Left kidney (tissue), 8 donors: Measurements from ENCODE around the gene NEDD4. TPM values are rescaled to one million over a fixed set of nuclear protein-coding genes. Genes with fewer than 3 reads are reported as not detected.
"Not testable (repeated sequence)": the region's sequence is repeated elsewhere in the genome, so short reads cannot be mapped to it uniquely, and the experiment has no call there.

Source experiments
- DNase-seq: peaks from one replicate; pipeline ENCODE4 v3.0.0-alpha.2; 2013
- long read RNA-seq, 8 donors: transcript quantifications; one replicate each; lab custom pipeline, GENCODE V29; 2026
- polyA plus RNA-seq: library from polyadenylated mRNA; unstranded; fragments of 120-200 nt; gene quantifications from one replicate; pipeline ENCODE4 v1.2.1, GENCODE V29; 2013; ENCODE audit not compliant: insufficient read length

NEDD4 gene
- polyA plus RNA-seq, result 20.2 TPM
- long read RNA-seq, donor 1, full-length matches to known transcripts, result 3 of 3 reads
- long read RNA-seq, donor 1, partial matches to known transcripts, result 0 of 3 reads
- long read RNA-seq, donor 1, other reads (novel, unspliced or antisense), result 0 of 3 reads
- long read RNA-seq, donor 2, full-length matches to known transcripts, result 1 of 1 reads
- long read RNA-seq, donor 2, partial matches to known transcripts, result 0 of 1 reads
- long read RNA-seq, donor 2, other reads (novel, unspliced or antisense), result 0 of 1 reads
- long read RNA-seq, donor 3, result 0 reads
- long read RNA-seq, donor 4, result 0 reads
- long read RNA-seq, donor 5, full-length matches to known transcripts, result 1 of 8 reads
- long read RNA-seq, donor 5, partial matches to known transcripts, result 7 of 8 reads
- long read RNA-seq, donor 5, other reads (novel, unspliced or antisense), result 0 of 8 reads
- long read RNA-seq, donor 6, result 0 reads
- long read RNA-seq, donor 7, result 0 reads
- long read RNA-seq, donor 8, result 0 reads

DNA sequence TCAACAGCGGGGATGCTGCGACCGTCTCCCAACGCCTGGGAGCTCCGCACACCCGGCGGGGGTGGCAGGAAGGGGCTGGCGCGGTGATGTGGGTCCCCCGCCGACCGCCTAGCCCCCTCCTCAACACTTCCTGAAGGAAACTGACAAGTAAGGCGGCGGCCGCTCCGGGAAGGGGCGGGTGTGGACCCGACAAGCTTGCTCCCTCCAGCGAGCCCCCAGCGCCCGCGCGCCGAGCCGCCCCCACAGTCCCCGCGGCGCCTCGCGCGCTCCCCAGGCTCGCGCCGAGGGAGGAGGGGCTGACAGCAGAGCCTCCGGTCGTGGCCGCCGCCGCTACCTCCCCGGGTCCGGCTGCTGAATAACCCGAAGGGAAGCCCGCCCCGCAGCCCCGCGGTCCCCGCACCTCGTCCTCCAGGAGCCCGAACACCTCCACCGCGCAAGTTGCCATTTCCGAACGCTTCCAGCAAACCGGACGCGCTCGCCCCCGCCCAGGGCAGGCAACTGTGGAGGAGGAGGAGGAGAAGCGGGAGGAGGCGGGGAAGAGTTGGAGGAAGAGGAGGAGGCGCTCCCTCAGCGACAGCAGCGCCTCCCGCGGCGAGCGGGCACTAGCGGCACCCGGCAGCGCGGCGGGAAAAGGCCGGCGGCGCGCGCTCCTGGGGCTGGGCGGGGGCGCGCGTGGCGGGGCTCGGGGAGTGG, at the start of gene NEDD4:
Gene NEDD4, minus strand, starts transcription at position 502 of the 693 bp plus-strand sequence. Its CDS starts 57 bp downstream, at position 445.
- DNase-seq, result peak; percentile 88

DNA sequence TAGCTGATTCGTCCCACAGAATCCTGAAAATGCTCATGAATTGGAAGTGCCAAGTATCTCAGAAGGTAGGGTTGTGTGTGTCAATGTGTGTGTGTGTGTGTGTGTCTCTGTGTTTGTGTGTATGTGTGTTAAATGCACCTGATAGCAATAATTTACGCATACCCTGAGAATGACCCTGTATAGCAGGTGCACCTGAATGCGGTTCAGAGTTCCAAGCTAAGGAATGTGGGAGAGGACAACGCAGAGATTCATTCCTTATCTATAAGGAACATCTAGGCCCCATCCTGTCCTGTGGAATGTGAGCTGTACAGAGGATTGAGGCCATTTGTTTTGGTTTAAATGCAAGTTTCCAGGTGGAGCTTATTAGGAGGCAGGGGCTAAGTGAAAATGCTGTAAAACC, 49.1 kb upstream of the NEDD4 start:
- DNase-seq, result no peak

- DNase-seq, result no peak
Observed at GRCh38 chr15:56042031-56042430, 48.6 kb upstream of the NEDD4 start.

- DNase-seq, result peak; percentile 25
Observed at GRCh38 chr15:56040081-56041035, 46.9 kb upstream of the NEDD4 start.

GRCh38 chr15:56038707-56039106, 45.3 kb upstream of the NEDD4 start:
- no peak for DNase-seq

DNA sequence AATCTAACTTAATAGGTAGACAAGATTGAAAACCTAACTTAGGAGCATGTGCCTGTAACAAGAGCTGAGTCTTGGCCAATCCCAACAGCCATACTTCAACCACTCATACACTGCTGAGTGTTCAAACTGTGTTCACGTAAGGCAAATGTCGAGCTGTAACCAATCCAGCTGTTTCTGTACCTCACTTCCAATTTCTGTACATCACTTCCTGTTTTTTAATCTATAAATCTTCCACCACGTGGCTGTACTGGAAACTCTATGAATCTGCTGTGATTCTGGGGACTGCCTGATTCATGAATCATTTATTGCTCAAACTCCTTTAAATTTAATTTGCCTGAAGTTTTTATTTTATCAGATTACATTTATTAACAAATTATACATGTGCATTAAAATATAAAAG, 44.6 kb upstream of the NEDD4 start:
- DNase-seq, result no peak

DNA sequence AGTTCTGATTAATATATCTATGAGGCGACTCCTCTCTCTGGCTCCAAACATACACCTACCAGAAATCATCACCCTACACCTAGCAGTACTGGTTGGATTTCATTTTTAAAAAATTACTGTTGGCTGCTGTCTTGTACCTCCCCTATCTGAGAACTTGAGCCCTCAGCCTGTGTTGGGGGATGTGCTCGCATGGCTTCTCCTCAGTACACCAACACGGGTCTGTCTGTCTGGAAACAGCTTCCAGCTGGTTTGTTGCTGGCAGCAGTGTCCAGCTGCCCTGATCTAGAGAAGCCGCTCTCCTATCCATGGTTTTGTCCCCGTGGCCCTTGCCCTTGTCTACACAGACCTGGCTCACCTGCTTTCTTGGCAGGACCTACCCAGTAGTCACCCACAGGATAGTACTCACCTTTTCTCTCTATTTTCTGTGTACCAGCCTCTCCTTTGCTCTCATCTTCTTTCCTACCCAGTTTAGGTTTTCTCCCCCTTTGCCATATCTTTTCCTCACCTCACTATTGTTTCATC, 43.2 kb upstream of the NEDD4 start:
- DNase-seq, result peak; percentile 13

DNA sequence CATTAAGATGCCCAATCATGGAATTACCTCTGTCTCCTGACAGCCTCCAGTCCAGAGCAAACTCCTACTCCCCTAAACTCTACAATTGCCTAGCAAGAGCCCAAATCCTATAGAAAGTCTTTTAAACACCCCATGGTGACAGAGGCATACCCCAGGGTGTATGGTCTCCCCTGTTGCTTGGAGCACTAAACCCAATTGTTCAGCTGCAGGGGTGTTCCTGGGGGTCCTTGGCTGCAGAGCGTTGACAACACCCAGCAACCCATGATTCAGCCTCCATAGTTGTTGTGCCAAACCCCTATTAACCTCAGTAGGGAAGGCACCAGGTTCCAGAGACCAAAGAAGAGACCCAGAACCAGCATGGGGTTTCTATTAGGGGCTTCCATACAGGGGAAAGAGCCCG, 41.8 kb upstream of the NEDD4 start:
- DNase-seq, result no peak

- DNase-seq, result no peak
Observed at GRCh38 chr15:56034514-56034913, 41.1 kb upstream of the NEDD4 start.

DNA sequence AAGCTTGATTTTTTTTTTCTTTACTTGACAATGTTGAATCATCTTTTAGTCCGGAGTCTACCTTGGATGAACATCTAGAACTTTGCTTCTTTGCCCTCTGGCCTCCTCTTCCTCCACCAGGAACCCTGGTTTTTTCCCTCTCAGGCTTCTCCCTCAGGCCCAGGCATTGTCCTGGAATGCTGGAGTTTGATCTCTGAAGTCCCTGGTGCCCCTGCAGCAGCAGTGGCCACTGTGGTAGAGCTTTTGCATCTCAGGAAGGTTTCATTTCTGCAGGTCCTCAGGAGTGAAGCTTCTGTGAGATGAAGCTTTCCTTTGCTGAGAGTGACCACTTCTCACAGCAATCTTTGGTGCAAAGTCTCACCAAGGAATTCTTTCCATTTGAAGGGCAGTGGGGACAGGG, 39.0 kb upstream of the NEDD4 start:
- DNase-seq, result no peak

GRCh38 chr15:56031836-56032235, 38.4 kb upstream of the NEDD4 start:
- no peak for DNase-seq

DNA sequence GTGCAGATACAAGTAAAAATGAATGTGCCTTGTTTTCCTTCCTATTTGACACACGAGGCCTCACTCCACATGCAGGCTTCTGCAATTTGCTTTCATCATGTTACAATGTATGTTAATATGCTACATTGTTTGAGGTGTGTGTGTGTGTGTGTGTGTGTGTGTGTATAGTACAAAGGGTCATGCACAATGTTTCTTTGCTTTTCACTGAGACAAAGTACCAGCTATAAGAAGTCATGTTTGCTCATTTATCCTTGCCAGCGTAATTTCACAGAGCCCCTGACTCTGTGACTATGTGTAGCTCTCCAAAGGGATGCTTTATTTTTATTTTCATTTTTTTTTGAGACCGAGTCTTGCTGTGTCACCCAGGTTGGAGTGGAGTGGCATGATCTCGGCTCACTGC, 38.0 kb upstream of the NEDD4 start:
- DNase-seq, result no peak

DNA sequence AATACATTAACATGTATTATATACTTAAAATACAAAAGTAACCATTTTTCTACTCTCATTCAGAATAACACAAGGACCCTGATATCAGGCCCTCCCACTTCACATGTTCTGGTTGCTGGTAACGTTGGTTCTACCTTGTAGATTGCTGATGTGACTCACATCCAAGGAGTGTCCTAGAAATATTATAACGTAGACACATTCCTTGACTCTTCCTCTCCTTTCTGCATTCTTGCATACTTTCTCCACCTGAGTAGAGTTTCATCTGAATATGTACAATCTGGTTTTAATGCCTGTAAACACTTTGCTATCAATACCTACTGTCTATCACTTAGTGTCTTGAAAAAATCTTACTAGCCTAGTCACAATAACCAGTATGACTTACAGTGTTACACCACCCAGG, 35.0 kb upstream of the NEDD4 start:
- DNase-seq, result no peak

GRCh38 chr15:56023160-56023559, 29.7 kb upstream of the NEDD4 start:
- not testable (repeated sequence) for DNase-seq

DNA sequence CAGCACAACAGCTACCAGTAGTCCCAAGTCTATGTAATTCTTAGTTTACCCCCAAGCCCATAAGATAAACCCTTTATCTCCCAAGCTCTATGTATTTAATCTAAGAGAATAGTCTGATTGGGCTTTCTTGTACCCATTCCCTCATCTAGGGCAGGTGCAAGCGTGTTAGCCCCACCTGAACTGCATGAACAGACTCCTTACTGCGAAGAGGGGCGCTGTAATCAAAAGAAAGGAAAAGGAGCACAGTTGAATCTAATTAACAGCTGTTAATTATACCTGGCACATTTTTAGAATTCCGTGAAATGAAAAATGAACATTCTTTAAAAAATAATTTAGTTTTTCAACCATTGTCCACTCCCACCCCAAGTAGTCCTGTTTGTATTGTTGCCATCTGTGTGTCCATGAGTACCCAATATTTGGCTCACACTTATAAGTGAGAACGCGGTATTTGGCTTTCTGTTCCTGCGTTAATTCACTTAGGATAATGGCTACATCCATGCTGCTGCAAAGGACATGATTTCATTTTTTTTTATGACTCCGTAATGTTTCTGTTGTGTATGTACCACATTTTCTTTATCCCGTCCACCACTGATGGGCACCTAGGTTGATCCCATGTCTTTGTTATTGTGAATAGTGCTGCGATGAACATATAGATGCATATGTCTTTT, 26.5 kb upstream of the NEDD4 start:
- no peak for DNase-seq

DNA sequence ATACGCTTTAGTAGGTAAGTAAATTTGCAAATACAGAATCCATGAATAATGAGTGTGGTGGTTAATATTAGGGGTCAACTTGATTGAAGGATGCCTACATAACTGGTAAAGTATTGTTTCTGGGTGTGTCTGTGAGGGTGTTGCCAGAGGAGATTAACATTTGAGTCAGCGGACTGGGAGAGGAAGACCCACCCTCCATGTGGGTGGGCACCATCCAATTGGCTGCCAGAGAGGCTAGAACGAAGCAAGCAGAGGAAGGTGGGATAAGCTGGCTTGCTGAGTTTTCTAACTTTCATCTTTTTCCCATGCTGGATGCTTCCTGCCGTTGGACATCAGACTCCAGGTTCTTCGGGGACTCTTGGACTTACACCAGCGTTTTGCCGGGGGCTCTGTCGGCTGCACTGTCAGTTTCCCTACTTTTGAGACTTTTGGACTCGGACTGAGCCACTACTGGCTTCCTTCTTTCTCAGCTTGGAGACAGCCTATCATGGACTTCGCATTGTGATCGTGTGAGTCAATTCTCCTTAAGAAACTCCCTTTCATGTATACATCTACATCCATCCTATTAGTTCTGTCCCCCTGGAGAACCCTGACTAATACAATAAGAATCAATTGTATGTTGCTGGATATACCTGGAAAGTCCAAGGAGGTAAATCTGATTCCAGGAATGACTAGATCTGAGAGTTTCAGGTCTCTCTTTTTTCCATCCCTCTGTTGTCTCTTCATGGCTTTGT, 25.8 kb upstream of the NEDD4 start:
- DNase-seq, result no peak

DNA sequence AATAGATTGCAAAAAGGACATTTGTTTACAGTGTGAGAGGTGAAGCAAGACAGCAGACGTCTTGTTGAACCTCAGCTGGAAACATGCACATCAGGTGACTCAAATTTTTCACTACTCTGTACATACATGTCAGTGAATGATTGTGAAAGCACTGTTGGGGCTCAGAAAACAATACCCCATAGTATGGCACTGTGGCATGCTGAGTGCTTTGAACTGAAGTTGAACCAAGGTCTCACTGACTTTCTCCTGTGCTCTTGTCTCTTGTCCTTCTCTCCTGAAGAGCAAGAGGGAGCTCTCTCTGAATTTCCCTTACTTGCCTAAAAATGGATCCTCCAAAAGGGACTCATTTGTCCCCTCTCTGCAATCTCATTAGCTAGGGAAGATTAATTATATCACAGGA, 24.5 kb upstream of the NEDD4 start:
- no peak for DNase-seq

- no peak for DNase-seq
Observed at GRCh38 chr15:56017511-56017910, 24.1 kb upstream of the NEDD4 start.

- no peak for DNase-seq
Observed at GRCh38 chr15:56016281-56016680, 22.9 kb upstream of the NEDD4 start.

- no peak for DNase-seq
Observed at GRCh38 chr15:56014677-56015076, 21.3 kb upstream of the NEDD4 start.

DNA sequence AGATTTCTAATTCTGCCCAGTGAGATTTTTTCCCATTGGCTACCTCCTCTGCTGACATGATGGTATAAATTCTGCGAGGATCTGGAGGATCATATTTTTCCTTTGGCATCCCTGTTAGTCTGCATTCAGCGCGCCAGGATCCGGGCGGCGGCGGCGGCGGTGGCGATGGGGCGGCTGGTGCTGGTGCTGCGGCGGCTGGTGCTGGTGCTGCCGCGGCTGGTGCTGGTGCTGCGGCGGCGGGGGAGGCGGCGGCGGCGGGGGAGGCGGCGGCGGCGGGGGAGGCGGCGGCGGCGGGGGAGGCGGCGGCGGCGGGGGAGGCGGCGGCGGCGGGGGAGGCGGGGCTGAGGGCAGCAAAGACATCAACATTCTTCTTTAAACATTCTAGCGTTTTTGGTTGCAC, 13.6 kb upstream of the NEDD4 start:
- DNase-seq, result not testable (repeated sequence)
